Chondrocyte (in vitro differentiated cells): Measurements from ENCODE around the gene SIX1. TPM values are rescaled to one million over a fixed set of nuclear protein-coding genes. Genes with fewer than 3 reads are reported as not detected.

ENCODE experiments used
- DNase-seq: peaks from one replicate; pipeline ENCODE4 v3.0.0; 2021; ENCODE audit warnings: mixed read lengths, low spot score
- H3K27ac Mint-ChIP-seq: one replicate; pipeline ENCODE4 v1.8.0; 2021; ENCODE audit warnings: mild to moderate bottlenecking, moderate library complexity, mixed read lengths; ENCODE audit not compliant: unreplicated experiment
- H3K27me3 Mint-ChIP-seq: 2 replicates; pipeline ENCODE4 v1.8.0; 2021; ENCODE audit warnings: low read depth, mixed read lengths
- H3K36me3 Mint-ChIP-seq: 2 replicates; pipeline ENCODE4 v1.8.0; 2021; ENCODE audit warnings: low read depth, mixed read lengths
- H3K4me1 Mint-ChIP-seq: 2 replicates; pipeline ENCODE4 v1.8.0; 2021; ENCODE audit warnings: low read depth, mild to moderate bottlenecking, mixed read lengths
- H3K4me3 Mint-ChIP-seq: one replicate; pipeline ENCODE4 v1.8.0; 2021; ENCODE audit warnings: mild to moderate bottlenecking, moderate library complexity, mixed read lengths; ENCODE audit not compliant: unreplicated experiment
- H3K9me3 Mint-ChIP-seq: 2 replicates; pipeline ENCODE4 v1.8.0; 2021; ENCODE audit warnings: low read depth, mixed read lengths
- CTCF ChIP-seq: fragments of 200-600 bp; sonication (generic); IDR thresholded peaks from 2 replicates; pipeline ENCODE4 v1.5.0; 2021; ENCODE audit warnings: antibody characterized with exemption, mild to moderate bottlenecking, moderate library complexity
- total RNA-seq: library from RNA; stranded (reverse); gene quantifications from 3 replicates; pipeline ENCODE4 v1.2.1, GENCODE V29; 2021

SIX1 gene
- total RNA-seq, 1 donor from 2014 or later = 94.6 TPM

DNA sequence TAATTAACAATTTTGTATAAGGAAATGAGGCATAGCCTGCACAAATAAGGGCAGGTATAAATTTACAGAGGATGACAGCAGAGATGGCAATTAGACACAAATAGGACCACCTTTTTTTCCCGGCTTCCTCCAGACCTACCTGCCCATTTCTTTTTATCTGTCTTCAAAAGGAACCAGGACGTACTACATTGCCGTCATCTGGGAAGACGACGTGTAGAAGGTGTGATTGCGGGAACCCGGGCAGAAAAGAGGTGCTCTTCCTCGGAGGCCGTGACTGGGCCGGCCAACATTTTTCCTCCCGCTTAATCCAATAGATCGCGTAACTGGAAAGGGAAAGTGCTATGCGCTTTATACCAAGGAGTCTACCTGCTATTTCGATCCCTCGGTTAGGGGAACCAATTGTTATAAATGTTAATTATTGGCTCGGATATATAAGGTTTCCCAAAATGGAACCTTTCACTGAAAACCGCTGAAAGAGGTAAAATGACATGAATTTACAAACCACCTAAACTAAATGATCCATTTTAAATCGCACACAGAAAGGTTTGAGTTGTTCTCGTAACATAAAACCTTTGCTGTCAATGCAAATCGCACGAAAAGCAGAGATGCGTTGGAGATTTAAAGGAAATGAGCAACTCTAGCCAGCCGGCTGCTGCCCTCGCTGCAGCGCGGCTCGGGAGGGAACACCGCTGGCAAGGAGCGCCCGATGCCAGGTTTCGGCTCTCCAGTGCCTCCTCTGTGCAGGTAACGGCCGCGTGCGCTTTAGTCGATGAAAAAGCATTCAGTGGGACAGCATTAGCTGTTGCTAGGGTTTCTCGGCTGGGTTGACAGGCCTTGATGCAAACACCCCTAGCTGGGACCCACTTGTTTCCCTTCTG lies 2.8 kb upstream of the SIX1 start:
- no peak for DNase-seq
- Mint-ChIP-seq H3K4me1 (peaks cover 66% of the 10 kb centered on the region), H3K9me3 (no peaks in the 10 kb centered on the region), H3K4me3 (peak overlapping the region; percentile 73), H3K27ac (peak overlapping the region; percentile 95), H3K27me3 (no peaks in the 10 kb centered on the region), H3K36me3 (peaks cover 13% of the 10 kb centered on the region)
- TF ChIP-seq CTCF = no peak

- peak overlapping the region; percentile 96 for H3K27ac Mint-ChIP-seq
- H3K9me3 Mint-ChIP-seq = no peaks in the 10 kb centered on the region
- H3K4me3 Mint-ChIP-seq = peak overlapping the region; percentile 73
- no peaks in the 10 kb centered on the region for H3K27me3 Mint-ChIP-seq
- peaks cover 65% of the 10 kb centered on the region for H3K4me1 Mint-ChIP-seq
- peaks cover 21% of the 10 kb centered on the region for H3K36me3 Mint-ChIP-seq
- TF ChIP-seq CTCF = no peak
- DNase-seq = no peak
Measured at GRCh38 chr14:60651086-60651795, 2.0 kb upstream of the SIX1 start.

DNA sequence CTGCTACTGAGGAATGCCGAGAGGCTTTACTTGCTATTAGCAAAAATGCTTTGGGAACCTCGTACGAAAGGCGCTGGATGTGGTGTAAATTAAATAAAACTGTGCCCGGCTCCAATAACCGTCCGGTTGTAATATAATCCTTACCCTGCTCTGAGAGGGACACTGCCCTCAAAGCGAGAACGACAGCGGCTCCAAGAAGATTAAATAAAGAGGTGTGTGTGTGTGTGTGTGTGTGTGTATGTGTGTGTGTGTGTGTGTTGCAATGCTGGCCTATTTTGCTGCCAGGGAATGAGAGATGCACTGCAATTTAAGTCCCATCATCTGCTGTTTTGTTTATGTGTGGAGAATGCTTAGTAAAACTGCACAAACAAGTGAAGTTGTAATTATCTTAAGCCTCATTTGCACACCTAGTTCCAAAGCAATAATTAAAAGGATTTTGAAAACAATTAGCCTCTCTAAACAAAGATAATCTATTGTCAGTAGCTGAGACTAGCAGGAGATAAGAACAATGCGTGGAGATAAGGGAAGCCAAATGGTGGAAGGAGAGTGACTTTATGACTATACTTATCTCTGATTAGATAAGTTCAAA lies 1.2 kb upstream of the SIX1 start:
- no peak for DNase-seq
- no peaks in the 10 kb centered on the region for H3K27me3 Mint-ChIP-seq
- H3K4me3 Mint-ChIP-seq = peak overlapping the region; percentile 98
- no peaks in the 10 kb centered on the region for H3K9me3 Mint-ChIP-seq
- TF ChIP-seq CTCF = no peak
- H3K27ac Mint-ChIP-seq = peak overlapping the region; percentile 96
- peaks cover 62% of the 10 kb centered on the region for H3K4me1 Mint-ChIP-seq
- H3K36me3 Mint-ChIP-seq = peaks cover 28% of the 10 kb centered on the region

GRCh38 chr14:60649875-60650372 lies 647 bp upstream of the SIX1 start:
- peaks cover 32% of the 10 kb centered on the region for H3K36me3 Mint-ChIP-seq
- H3K27me3 Mint-ChIP-seq = no peaks in the 10 kb centered on the region
- peak overlapping the region; percentile 96 for H3K27ac Mint-ChIP-seq
- H3K4me1 Mint-ChIP-seq = peaks cover 62% of the 10 kb centered on the region
- peak overlapping the region; percentile 98 for H3K4me3 Mint-ChIP-seq
- no peak for DNase-seq
- no peaks in the 10 kb centered on the region for H3K9me3 Mint-ChIP-seq
- no peak for TF ChIP-seq CTCF
